ENCODE data around the gene TMEM31. TPM values are rescaled to one million over a fixed set of nuclear protein-coding genes. Genes with fewer than 3 reads are reported as not detected.

Gene TMEM31
- total and polyA plus RNA-seq, 9 of the 15 experiments (the other 6 are each of a cell fraction or from before 2014, with no cell fraction given): 0.18 TPM; not detected in 8

DNA sequence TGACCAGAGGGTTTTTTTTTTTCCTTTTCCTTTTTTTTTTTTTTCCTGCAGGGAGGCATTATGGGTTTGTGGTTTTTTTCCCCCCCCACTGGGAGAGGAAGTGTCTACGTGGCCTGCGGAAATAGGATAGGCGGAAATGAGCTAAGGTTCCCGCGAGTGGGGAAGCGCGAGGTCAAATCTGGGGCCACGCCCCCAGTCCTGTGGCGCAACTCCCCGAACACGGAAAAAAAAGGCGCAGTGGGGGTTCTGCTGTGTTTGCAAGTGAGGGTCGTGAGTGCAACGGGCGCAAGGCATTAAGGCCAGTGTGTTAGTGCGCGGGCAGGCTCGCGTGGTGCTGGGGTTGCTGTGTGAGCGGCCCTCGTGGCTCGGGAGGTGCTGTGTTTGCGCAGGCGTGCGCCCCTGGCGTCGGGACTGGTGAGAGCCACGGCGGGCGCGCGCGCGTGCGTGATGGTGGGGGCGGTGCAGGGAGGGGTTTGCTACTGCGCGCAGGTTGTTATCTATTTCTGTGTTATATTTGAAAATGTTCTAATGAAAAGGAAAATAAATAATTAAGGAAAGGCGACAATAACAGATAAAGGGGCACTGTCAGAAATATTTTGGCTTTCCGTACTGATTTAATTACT lies 23.5 kb upstream of the TMEM31 start (continued):
- TF ChIP-seq, protein P1, sequence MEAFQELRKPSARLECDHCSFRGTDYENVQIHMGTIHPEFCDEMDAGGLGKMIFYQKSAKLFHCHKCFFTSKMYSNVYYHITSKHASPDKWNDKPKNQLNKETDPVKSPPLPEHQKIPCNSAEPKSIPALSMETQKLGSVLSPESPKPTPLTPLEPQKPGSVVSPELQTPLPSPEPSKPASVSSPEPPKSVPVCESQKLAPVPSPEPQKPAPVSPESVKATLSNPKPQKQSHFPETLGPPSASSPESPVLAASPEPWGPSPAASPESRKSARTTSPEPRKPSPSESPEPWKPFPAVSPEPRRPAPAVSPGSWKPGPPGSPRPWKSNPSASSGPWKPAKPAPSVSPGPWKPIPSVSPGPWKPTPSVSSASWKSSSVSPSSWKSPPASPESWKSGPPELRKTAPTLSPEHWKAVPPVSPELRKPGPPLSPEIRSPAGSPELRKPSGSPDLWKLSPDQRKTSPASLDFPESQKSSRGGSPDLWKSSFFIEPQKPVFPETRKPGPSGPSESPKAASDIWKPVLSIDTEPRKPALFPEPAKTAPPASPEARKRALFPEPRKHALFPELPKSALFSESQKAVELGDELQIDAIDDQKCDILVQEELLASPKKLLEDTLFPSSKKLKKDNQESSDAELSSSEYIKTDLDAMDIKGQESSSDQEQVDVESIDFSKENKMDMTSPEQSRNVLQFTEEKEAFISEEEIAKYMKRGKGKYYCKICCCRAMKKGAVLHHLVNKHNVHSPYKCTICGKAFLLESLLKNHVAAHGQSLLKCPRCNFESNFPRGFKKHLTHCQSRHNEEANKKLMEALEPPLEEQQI (IDR thresholded peaks at IDR 0.05): 0 out of 2 replicates have a peak, but pooled peaks have one; percentile 17
- TF ChIP-seq HNRNPLL (IDR thresholded peaks at IDR 0.05; ENCODE audit: low read depth, low read length, poor library complexity, severe bottlenecking): peak; percentile 97
- TF ChIP-seq FOXA1 (IDR thresholded peaks at IDR 0.05; ENCODE audit: borderline replicate concordance): no peak
- TF ChIP-seq ZNF354B (CRISPR knock-in tag; IDR thresholded peaks at IDR 0.05): no peak
- TF ChIP-seq, protein P2, sequence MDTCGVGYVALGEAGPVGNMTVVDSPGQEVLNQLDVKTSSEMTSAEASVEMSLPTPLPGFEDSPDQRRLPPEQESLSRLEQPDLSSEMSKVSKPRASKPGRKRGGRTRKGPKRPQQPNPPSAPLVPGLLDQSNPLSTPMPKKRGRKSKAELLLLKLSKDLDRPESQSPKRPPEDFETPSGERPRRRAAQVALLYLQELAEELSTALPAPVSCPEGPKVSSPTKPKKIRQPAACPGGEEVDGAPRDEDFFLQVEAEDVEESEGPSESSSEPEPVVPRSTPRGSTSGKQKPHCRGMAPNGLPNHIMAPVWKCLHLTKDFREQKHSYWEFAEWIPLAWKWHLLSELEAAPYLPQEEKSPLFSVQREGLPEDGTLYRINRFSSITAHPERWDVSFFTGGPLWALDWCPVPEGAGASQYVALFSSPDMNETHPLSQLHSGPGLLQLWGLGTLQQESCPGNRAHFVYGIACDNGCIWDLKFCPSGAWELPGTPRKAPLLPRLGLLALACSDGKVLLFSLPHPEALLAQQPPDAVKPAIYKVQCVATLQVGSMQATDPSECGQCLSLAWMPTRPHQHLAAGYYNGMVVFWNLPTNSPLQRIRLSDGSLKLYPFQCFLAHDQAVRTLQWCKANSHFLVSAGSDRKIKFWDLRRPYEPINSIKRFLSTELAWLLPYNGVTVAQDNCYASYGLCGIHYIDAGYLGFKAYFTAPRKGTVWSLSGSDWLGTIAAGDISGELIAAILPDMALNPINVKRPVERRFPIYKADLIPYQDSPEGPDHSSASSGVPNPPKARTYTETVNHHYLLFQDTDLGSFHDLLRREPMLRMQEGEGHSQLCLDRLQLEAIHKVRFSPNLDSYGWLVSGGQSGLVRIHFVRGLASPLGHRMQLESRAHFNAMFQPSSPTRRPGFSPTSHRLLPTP (IDR thresholded peaks at IDR 0.05; ENCODE audit: borderline replicate concordance, extremely low read depth, insufficient read length): no peak
- no peak for TF ChIP-seq STAG1 (CRISPR knock-in tag; IDR thresholded peaks at IDR 0.05; ENCODE audit: borderline replicate concordance)
- no peak for TF ChIP-seq KLF10 (CRISPR knock-in tag; IDR thresholded peaks at IDR 0.05)
- no peak for TF ChIP-seq STAT5A (IDR thresholded peaks at IDR 0.05; ENCODE audit: borderline replicate concordance, low read length)
- TF ChIP-seq ZBTB17 (CRISPR knock-in tag; IDR thresholded peaks at IDR 0.05): no peak
- TF ChIP-seq HSF4 (CRISPR knock-in tag; IDR thresholded peaks at IDR 0.05; ENCODE audit: borderline replicate concordance): no peak
- no peak for TF ChIP-seq ZBTB1 (CRISPR knock-in tag; IDR thresholded peaks at IDR 0.05; ENCODE audit: borderline replicate concordance, low read depth)
- peak; percentile 51 for TF ChIP-seq POLR2B (IDR thresholded peaks at IDR 0.05; ENCODE audit: low read depth, partially characterized antibody)
- no peak for TF ChIP-seq ZNF165 (CRISPR knock-in tag; IDR thresholded peaks at IDR 0.05; ENCODE audit: borderline replicate concordance)
- TF ChIP-seq ZNF445 (CRISPR knock-in tag; IDR thresholded peaks at IDR 0.05; ENCODE audit: low read depth): no peak
- no peak for TF ChIP-seq ATF1 (CRISPR knock-in tag; IDR thresholded peaks at IDR 0.05)
- peak; percentile 29; the same call in 1 of the 2 replicates for TF ChIP-seq ATF1 (tag; IDR thresholded peaks at IDR 0.05)
- TF ChIP-seq, protein P3, sequence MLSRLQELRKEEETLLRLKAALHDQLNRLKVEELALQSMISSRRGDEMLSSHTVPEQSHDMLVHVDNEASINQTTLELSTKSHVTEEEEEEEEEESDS (CRISPR knock-in tag; IDR thresholded peaks at IDR 0.05): no peak
- peak; percentile 88 to 96; a peak in 3 of 4 replicates for TF ChIP-seq ETV6 (IDR thresholded peaks at IDR 0.05; ENCODE audit: borderline replicate concordance in 1 of 2, low read depth in 2 of 2, low read length in 1 of 2)
- TF ChIP-seq ETV6 (CRISPR knock-in tag; IDR thresholded peaks at IDR 0.05; ENCODE audit: borderline replicate concordance): no peak
- TF ChIP-seq HIVEP1 (CRISPR knock-in tag; IDR thresholded peaks at IDR 0.05): no peak
- no peak for TF ChIP-seq ZNF668 (CRISPR knock-in tag; IDR thresholded peaks at IDR 0.05)
- TF ChIP-seq FOXA3 (CRISPR knock-in tag; conservative IDR thresholded peaks at IDR 0.05 in 1 of 2, IDR thresholded peaks at IDR 0.05 in 1 of 2): no peak
- TF ChIP-seq, protein P4, sequence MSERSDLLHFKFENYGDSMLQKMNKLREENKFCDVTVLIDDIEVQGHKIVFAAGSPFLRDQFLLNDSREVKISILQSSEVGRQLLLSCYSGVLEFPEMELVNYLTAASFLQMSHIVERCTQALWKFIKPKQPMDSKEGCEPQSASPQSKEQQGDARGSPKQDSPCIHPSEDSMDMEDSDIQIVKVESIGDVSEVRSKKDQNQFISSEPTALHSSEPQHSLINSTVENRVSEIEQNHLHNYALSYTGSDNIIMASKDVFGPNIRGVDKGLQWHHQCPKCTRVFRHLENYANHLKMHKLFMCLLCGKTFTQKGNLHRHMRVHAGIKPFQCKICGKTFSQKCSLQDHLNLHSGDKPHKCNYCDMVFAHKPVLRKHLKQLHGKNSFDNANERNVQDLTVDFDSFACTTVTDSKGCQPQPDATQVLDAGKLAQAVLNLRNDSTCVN (CRISPR knock-in tag; IDR thresholded peaks at IDR 0.05): no peak

All from K562 (cell line).